ENCODE data around the gene ERVMER34-1.

Gene ERVMER34-1

DNA sequence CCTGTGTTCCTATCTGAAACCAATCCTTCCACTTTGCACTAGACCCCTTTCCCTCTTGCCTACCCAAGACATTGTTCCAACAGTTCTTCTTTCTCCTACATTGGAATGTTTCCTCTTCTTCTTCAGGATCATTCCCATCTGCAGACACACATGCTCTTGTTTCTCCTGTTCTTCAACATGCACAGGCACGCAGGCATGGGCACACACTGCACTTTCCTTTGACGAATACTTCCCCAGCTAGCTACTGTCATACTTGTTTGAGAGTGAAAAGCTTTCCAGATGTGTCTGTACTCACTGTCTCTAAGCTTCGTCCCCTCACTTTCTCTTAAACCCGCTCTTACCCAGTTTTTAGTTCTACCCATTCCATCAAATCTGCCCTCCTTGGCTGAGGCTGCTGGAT lies 31.8 kb upstream of the ERVMER34-1 start:
- no peak for TF ChIP-seq FOXP2 (optimal IDR thresholded peaks at IDR 0.05; ENCODE audit: borderline replicate concordance, extremely low read depth, extremely low read length, insufficient read depth)
- no peak for TF ChIP-seq SIN3A (IDR thresholded peaks at IDR 0.05; ENCODE audit: borderline replicate concordance, insufficient read depth, low read length)
- no peak for TF ChIP-seq TAF1 (IDR thresholded peaks at IDR 0.05; ENCODE audit: borderline replicate concordance, insufficient read depth, low read length)
- no peak for TF ChIP-seq POLR2AphosphoS5 (IDR thresholded peaks at IDR 0.05; ENCODE audit: low read depth, low read length)
- TF ChIP-seq REST (IDR thresholded peaks at IDR 0.05; ENCODE audit: insufficient read depth in 1 of 2, low read depth in 2 of 2, low read length in 2 of 2) = no peak

GRCh38 chr4:52780617-52781354 lies 29.6 kb upstream of the ERVMER34-1 start:
- no peak for TF ChIP-seq SIN3A (IDR thresholded peaks at IDR 0.05; ENCODE audit: borderline replicate concordance, insufficient read depth, low read length)
- TF ChIP-seq POLR2AphosphoS5 (IDR thresholded peaks at IDR 0.05; ENCODE audit: low read depth, low read length) = no peak
- TF ChIP-seq FOXP2 (optimal IDR thresholded peaks at IDR 0.05; ENCODE audit: borderline replicate concordance, extremely low read depth, extremely low read length, insufficient read depth) = no peak
- TF ChIP-seq REST (IDR thresholded peaks at IDR 0.05; ENCODE audit: insufficient read depth in 1 of 2, low read depth in 2 of 2, low read length in 2 of 2) = no peak
- no peak for TF ChIP-seq TAF1 (IDR thresholded peaks at IDR 0.05; ENCODE audit: borderline replicate concordance, insufficient read depth, low read length)

DNA sequence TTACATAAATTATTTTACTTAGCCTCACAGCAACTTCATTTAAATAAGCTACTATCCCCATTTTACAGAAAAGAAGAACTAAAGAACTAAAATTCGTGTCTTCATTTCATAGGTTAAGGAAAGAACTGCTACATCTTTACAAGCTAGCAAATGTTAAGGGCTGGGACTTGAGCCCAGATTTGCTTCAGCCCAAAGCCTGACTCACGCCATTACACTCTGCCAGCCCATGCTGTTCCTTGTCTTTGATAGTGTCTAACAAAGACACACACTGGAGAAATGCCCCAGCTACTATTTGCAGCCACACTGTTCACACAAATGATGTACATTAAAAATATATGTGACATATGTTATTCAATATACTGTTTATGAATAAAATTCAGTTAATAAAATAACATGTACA lies 29.0 kb upstream of the ERVMER34-1 start:
- TF ChIP-seq REST (IDR thresholded peaks at IDR 0.05; ENCODE audit: insufficient read depth in 1 of 2, low read depth in 2 of 2, low read length in 2 of 2) = no peak
- TF ChIP-seq TAF1 (IDR thresholded peaks at IDR 0.05; ENCODE audit: borderline replicate concordance, insufficient read depth, low read length) = no peak
- TF ChIP-seq POLR2AphosphoS5 (IDR thresholded peaks at IDR 0.05; ENCODE audit: low read depth, low read length) = no peak
- TF ChIP-seq SIN3A (IDR thresholded peaks at IDR 0.05; ENCODE audit: borderline replicate concordance, insufficient read depth, low read length) = no peak
- no peak for TF ChIP-seq FOXP2 (optimal IDR thresholded peaks at IDR 0.05; ENCODE audit: borderline replicate concordance, extremely low read depth, extremely low read length, insufficient read depth)

DNA sequence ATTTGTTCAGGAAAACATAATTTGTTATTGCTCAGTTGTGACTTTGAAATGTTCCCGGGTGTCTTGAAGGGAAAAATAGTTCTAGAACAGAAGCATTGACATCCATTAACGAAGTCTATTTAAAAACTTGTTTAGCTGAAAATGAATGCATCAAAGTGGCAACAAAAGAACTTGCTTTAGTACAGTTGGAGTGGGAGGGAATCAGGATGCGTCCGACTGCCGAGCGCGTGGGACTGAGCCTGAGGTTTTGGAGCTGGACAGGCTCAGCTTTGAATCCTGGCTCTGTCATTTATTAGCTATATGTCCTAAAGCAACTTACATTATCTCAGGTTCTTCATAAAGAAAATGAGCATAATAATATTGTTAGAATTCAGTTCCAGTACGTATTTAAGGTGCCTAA lies 9.0 kb upstream of the ERVMER34-1 start:
- no peak for TF ChIP-seq FOXP2 (optimal IDR thresholded peaks at IDR 0.05; ENCODE audit: borderline replicate concordance, extremely low read depth, extremely low read length, insufficient read depth)
- no peak for TF ChIP-seq POLR2AphosphoS5 (IDR thresholded peaks at IDR 0.05; ENCODE audit: low read depth, low read length)
- TF ChIP-seq SIN3A (IDR thresholded peaks at IDR 0.05; ENCODE audit: borderline replicate concordance, insufficient read depth, low read length) = no peak
- no peak for TF ChIP-seq TAF1 (IDR thresholded peaks at IDR 0.05; ENCODE audit: borderline replicate concordance, insufficient read depth, low read length)

- TF ChIP-seq FOXP2 (optimal IDR thresholded peaks at IDR 0.05; ENCODE audit: borderline replicate concordance, extremely low read depth, extremely low read length, insufficient read depth) = no peak
- TF ChIP-seq REST (IDR thresholded peaks at IDR 0.05; ENCODE audit: insufficient read depth in 1 of 2, low read depth in 2 of 2, low read length in 2 of 2) = no peak
- no peak for TF ChIP-seq POLR2AphosphoS5 (IDR thresholded peaks at IDR 0.05; ENCODE audit: low read depth, low read length)
- TF ChIP-seq TAF1 (IDR thresholded peaks at IDR 0.05; ENCODE audit: borderline replicate concordance, insufficient read depth, low read length) = no peak
- no peak for TF ChIP-seq SIN3A (IDR thresholded peaks at IDR 0.05; ENCODE audit: borderline replicate concordance, insufficient read depth, low read length)
Observed at GRCh38 chr4:52755426-52755825, 4.2 kb upstream of the ERVMER34-1 start.

Data from PFSK-1 (cell line).